Measurements from ENCODE around the gene FGD5. TPM values are rescaled to one million over a fixed set of nuclear protein-coding genes. Genes with fewer than 3 reads are reported as not detected.

Gene FGD5
- polyA plus RNA-seq, 1 of the 3 experiments (the other 2 are of a cell fraction), result not detected

- Histone ChIP-seq H3K27ac (ENCODE audit: low read depth in 2 of 2, low read length in 1 of 2) (no peak overlapping the region), H3K4me1 (ENCODE audit: control insufficient read depth in 1 of 2, insufficient read depth in 2 of 2, low read depth in 1 of 2, low read length in 1 of 2) (no peaks in the 10 kb centered on the region), H4K20me1 (ENCODE audit: insufficient read depth) (no peaks in the 10 kb centered on the region), H3K4me3 (ENCODE audit: low read depth in 2 of 2, low read length in 1 of 2) (no peak overlapping the region), H2AFZ (ENCODE audit: low read depth) (no peak overlapping the region), H3F3A (replicated peaks; ENCODE audit: insufficient read depth) (no peaks in the 10 kb centered on the region), H3K9me3 (no peaks in the 10 kb centered on the region), H3K36me3 (replicated peaks in 1 of 2; ENCODE audit: control insufficient read depth in 1 of 2, insufficient read depth in 2 of 2, low read length in 1 of 2) (no peaks in the 10 kb centered on the region), H3K9ac (no peak overlapping the region), H3K4me2 (no peak overlapping the region), H3K27me3 (ENCODE audit: insufficient read depth) (no peaks in the 10 kb centered on the region; the same call in 1 of the 2 replicates), H3K9me2 (no peaks in the 10 kb centered on the region), H3K79me2 (ENCODE audit: insufficient read depth) (no peaks in the 10 kb centered on the region)
- ChIA-PET CTCF (interaction anchor here (1.3 kb wide), 1 partner anchor 29 kb away, joined by 4 read pairs; no protein-coding TSS in a partner anchor), POLR2A (no interaction called here)
- no peak for TF ChIP-seq ZBTB33 (IDR thresholded peaks at IDR 0.05; ENCODE audit: borderline replicate concordance, low read depth)
- TF ChIP-seq GABPA (IDR thresholded peaks at IDR 0.05; ENCODE audit: low read depth), result no peak
- TF ChIP-seq TCF12 (IDR thresholded peaks at IDR 0.05), result no peak
- no peak for TF ChIP-seq FOXM1 (IDR thresholded peaks at IDR 0.05; ENCODE audit: low read depth)
- TF ChIP-seq NFIC (IDR thresholded peaks at IDR 0.05; ENCODE audit: borderline replicate concordance), result no peak
- no peak for TF ChIP-seq RAD21 (IDR thresholded peaks at IDR 0.05; ENCODE audit: low read length)
- no peak for TF ChIP-seq RXRA (IDR thresholded peaks at IDR 0.05; ENCODE audit: borderline replicate concordance, low read depth)
- no peak for TF ChIP-seq TAF1 (IDR thresholded peaks at IDR 0.05; ENCODE audit: borderline replicate concordance, low read depth, low read length)
- no peak for TF ChIP-seq TEAD4 (IDR thresholded peaks at IDR 0.05; ENCODE audit: borderline replicate concordance, insufficient read depth)
- TF ChIP-seq CTCF (IDR thresholded peaks at IDR 0.05), result no peak
- no peak for TF ChIP-seq YY1 (IDR thresholded peaks at IDR 0.05; ENCODE audit: low read depth)
- no peak for TF ChIP-seq MEF2A (IDR thresholded peaks at IDR 0.05; ENCODE audit: borderline replicate concordance, low read depth)
- TF ChIP-seq REST (IDR thresholded peaks at IDR 0.05; ENCODE audit: low read depth, low read length), result no peak
- WGBS (ENCODE audit: low lambda C conversion rate), result 42% methylated on average over 9 of the region's 12 CpGs
- DNase-seq, result no peak
Measured at GRCh38 chr3:14891135-14892132, 72.7 kb downstream of the FGD5 start.

Data from SK-N-SH (cell line).